ENCODE results near the gene TECR.
"Not testable (repeated sequence)": the region's sequence is repeated elsewhere in the genome, so short reads cannot be mapped to it uniquely, and the experiment has no call there.

The TECR gene

DNA sequence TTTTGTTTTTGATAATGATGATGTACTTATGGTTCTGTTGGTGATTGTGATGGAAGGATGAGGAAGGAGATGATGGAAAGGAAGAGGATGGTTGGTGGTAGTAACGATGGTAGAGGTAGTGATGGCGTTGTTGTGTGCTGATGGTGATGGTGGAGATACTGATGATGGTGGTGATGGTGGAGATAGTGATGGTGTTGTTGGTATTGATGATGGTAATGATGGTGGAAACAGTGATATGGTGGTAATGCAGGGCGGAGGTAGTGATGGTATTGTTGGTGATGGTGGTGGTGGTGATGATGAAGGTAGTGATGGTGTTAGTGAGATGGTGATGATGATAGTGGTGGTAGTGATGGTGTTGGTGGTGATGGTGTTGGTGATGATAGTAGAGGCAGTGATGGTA lies 66.2 kb downstream of the TECR start:
- no peaks in the 10 kb centered on the region for H3K36me3 ChIP-seq
- DNase-seq, result no peak
- H3K4me1 ChIP-seq, result no peaks in the 10 kb centered on the region
- H3K9me3 ChIP-seq, result peaks cover 3% of the 10 kb centered on the region; the same call in 1 of the 2 replicates
- no peaks in the 10 kb centered on the region for H3K27me3 ChIP-seq
- TF ChIP-seq, protein P1, sequence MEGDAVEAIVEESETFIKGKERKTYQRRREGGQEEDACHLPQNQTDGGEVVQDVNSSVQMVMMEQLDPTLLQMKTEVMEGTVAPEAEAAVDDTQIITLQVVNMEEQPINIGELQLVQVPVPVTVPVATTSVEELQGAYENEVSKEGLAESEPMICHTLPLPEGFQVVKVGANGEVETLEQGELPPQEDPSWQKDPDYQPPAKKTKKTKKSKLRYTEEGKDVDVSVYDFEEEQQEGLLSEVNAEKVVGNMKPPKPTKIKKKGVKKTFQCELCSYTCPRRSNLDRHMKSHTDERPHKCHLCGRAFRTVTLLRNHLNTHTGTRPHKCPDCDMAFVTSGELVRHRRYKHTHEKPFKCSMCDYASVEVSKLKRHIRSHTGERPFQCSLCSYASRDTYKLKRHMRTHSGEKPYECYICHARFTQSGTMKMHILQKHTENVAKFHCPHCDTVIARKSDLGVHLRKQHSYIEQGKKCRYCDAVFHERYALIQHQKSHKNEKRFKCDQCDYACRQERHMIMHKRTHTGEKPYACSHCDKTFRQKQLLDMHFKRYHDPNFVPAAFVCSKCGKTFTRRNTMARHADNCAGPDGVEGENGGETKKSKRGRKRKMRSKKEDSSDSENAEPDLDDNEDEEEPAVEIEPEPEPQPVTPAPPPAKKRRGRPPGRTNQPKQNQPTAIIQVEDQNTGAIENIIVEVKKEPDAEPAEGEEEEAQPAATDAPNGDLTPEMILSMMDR (IDR thresholded peaks at IDR 0.05; ENCODE audit: low read depth, low read length), result no peak
- H3K4me3 ChIP-seq (ENCODE audit: low read depth, low read length), result no peak overlapping the region

DNA sequence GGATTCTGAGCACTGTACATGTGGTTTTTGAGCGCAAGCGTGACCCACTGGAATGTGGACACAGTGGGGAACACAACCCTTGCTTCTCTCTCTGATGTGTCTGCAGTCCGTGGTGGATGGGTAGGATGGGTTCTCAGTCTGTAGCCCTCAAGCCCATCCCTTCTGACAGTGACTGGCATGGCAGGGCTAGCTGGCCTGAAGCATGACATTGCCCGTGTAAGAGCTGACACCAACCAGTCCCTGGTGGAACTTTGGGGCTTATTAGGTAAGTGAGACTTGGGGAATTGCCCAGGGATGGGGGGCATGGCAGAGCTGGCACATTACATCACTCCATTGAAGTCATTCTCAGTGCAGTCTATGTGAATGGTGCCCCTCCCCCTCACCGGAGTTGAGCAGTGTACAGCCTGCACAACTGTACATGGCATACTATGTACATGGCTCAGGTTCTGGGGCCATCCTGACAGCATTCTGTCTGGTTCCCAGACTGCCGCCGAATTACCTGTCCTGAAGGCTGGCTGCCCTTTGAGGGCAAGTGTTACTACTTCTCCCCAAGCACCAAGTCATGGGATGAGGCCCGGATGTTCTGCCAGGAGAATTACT lies 70.3 kb downstream of the TECR start:
- no peak for DNase-seq
- TF ChIP-seq, protein P1 (IDR thresholded peaks at IDR 0.05; ENCODE audit: low read depth, low read length), result no peak
- Histone ChIP-seq H3K36me3 (no peaks in the 10 kb centered on the region), H3K9me3 (peaks cover 3% of the 10 kb centered on the region; the same call in 1 of the 2 replicates), H3K4me3 (ENCODE audit: low read depth, low read length) (no peak overlapping the region), H3K4me1 (no peaks in the 10 kb centered on the region), H3K27me3 (no peaks in the 10 kb centered on the region; the same call in 1 of the 2 replicates)

DNA sequence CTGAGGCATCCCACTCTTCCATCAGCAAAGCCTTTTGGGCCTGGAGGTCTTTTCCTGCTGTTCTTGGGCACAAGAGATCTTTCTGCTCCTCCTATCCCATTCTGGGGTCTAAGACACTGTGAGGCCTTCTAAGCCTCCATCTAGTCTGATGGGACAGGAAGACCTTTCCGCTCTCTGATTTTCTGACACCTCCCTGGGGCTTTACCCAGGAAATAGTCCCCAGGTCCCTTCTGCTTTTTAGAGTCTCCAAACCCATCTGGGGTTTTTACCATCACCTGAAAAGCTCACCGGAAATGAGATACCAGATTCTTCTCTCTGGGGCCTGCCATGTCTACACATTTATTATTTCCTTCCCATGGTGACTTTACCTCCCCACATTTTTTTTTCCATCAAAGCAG lies 74.6 kb downstream of the TECR start:
- H3K36me3 ChIP-seq, result no peaks in the 10 kb centered on the region
- no peaks in the 10 kb centered on the region; the same call in 1 of the 2 replicates for H3K27me3 ChIP-seq
- no peak overlapping the region for H3K4me3 ChIP-seq (ENCODE audit: low read depth, low read length)
- H3K4me1 ChIP-seq, result no peaks in the 10 kb centered on the region
- H3K9me3 ChIP-seq, result no peaks in the 10 kb centered on the region
- no peak for DNase-seq
- TF ChIP-seq, protein P1 (IDR thresholded peaks at IDR 0.05; ENCODE audit: low read depth, low read length), result no peak

DNA sequence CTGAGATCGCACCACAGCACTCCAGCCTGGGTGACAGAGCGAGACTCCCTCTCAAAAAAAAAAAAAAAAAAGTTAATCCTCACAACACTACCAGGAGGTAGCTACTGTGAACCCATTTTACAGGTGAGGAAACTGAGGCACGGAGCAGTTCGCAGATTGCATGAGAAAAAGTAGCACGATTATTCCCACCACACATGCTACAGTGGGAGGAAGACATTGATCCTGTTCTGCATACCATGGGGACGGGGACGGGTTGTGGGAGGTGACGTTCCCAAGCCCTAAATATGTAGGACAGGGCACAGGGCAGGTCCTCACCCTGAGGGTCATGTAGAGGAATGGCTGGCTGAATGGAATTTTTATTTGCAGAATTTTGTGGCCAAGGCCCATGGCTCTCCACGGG lies 77.2 kb downstream of the TECR start:
- Histone ChIP-seq H3K4me3 (ENCODE audit: low read depth, low read length) (no peak overlapping the region), H3K9me3 (no peaks in the 10 kb centered on the region), H3K36me3 (no peaks in the 10 kb centered on the region), H3K27me3 (no peaks in the 10 kb centered on the region), H3K4me1 (no peaks in the 10 kb centered on the region)
- TF ChIP-seq, protein P1 (IDR thresholded peaks at IDR 0.05; ENCODE audit: low read depth, low read length), result no peak
- no peak for DNase-seq

DNA sequence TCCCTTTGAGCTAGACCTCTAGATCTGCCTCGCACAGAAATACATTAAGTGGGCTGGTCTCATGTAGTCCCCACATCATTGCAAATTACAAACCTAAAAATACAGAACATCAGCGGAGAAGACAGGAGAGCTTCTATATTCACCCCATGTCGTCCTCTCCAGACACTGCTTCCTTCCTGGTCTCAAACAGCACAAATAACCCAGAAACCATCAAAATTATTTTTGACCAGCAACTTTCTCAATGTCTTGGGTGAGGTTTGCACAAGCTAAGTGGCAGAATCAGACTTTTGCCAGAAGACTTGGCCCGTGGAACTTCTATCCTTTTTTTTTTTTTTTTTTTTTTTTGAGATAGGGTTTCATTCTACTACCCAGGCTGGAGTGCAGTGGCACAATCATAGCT lies 81.7 kb downstream of the TECR start:
- Histone ChIP-seq H3K9me3 (no peaks in the 10 kb centered on the region), H3K36me3 (no peaks in the 10 kb centered on the region), H3K4me3 (ENCODE audit: low read depth, low read length) (no peak overlapping the region), H3K27me3 (no peaks in the 10 kb centered on the region), H3K4me1 (no peaks in the 10 kb centered on the region)
- DNase-seq, result no peak
- TF ChIP-seq, protein P1 (IDR thresholded peaks at IDR 0.05; ENCODE audit: low read depth, low read length), result no peak

DNA sequence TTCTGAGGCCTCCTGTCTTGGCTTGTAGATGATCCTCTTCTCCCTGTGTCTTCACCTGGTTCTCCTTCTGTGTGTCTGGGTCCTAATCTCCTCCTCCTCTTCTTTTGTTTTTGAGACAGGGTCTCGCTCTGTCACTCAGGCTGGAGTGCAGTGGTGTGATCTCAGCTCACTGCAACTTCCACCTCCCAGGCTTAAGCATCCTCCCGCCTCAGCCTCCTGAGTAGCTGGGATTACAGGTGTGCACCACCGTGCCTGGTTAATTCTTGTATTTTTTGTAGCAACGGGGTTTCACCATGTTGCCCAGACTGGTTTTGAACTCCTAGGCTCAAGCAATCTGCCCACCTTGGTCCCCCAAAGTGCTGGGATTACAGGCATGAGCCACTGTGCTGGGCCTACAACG lies 82.8 kb downstream of the TECR start:
- H3K9me3 ChIP-seq; DNase-seq; H3K4me1 ChIP-seq; H3K27me3 ChIP-seq; H3K36me3 ChIP-seq; H3K4me3 ChIP-seq (ENCODE audit: low read depth, low read length): not testable (repeated sequence)

Measured in BE2C (cell line).